Measurements from ENCODE around the gene DOCK1.

- TF ChIP-seq CTCF (IDR thresholded peaks at IDR 0.05): no peak
- TF ChIP-seq POLR2A (IDR thresholded peaks at IDR 0.05): no peak
Observed at GRCh38 chr10:126959906-126960685, 54.9 kb downstream of the DOCK1 start.
